Stomach (tissue), 9 donors: ENCODE data around the gene CTIF. TPM values are rescaled to one million over a fixed set of nuclear protein-coding genes. Genes with fewer than 3 reads are reported as not detected.

Experiments
- DNase-seq, 2 donors: peaks; one replicate each; pipeline versions ENCODE4 v3.0.0 to v3.0.0-alpha.2; 2013 to 2019
- H3K27ac ChIP-seq, 5 donors: fragments of 200-600 bp in 4 of 5; sonication (generic) in 4 of 5; one replicate each; pipeline ENCODE4 v1.5.1; 2013 to 2019; ENCODE audit warnings: mild to moderate bottlenecking in 1 of 5, moderate library complexity in 1 of 5
- H3K27me3 ChIP-seq, 3 donors: fragments of 200-600 bp; sonication (generic); one replicate each; pipeline ENCODE4 v1.5.1; 2017 to 2019; ENCODE audit warnings: mixed run types in 1 of 3
- H3K36me3 ChIP-seq, 4 donors: fragments of 200-600 bp; sonication (generic); 1 replicate in 3 of 4; 2 replicates in 1 of 4; pipeline ENCODE4 v1.5.1; 2016 to 2019
- H3K4me1 ChIP-seq, 4 donors: fragments of 200-600 bp; sonication (generic); one replicate each; pipeline ENCODE4 v1.5.1; 2016 to 2019
- H3K4me3 ChIP-seq, 4 donors: fragments of 200-600 bp; sonication (generic) in 3 of 4; one replicate each; pipeline ENCODE4 v1.5.1; 2016 to 2019; ENCODE audit warnings: mild to moderate bottlenecking in 1 of 4
- H3K9me3 ChIP-seq, 4 donors: fragments of 200-600 bp; sonication (generic); one replicate each; pipeline ENCODE4 v1.5.1; 2016 to 2019
- CTCF ChIP-seq, 7 experiments: fragments of 450-650 bp in 4 of 7; fragments of 200-600 bp in 3 of 7; sonication (generic) in 3 of 7; IDR thresholded peaks; one replicate each; pipeline ENCODE4 v1.5.1; 2016 to 2019; ENCODE audit warnings: antibody characterized with exemption in 7 of 7, control low read depth in 2 of 7, mild to moderate bottlenecking in 1 of 7
- EP300 ChIP-seq: sonication (generic); formaldehyde crosslinking; IDR thresholded peaks from one replicate; pipeline ENCODE4 v1.6.1; 2017; ENCODE audit warnings: antibody characterized with exemption
- POLR2A ChIP-seq, 4 donors: fragments of 450-650 bp; IDR thresholded peaks; one replicate each; pipeline ENCODE4 v1.6.1; 2016; ENCODE audit warnings: antibody characterized with exemption in 4 of 4, control low read depth in 2 of 4, mild to moderate bottlenecking in 1 of 4, moderate library complexity in 1 of 4
- POLR2AphosphoS5 ChIP-seq, 3 donors: sonication (generic); formaldehyde crosslinking; IDR thresholded peaks; one replicate each; pipeline ENCODE4 v1.6.1; 2016; ENCODE audit warnings: antibody characterized with exemption in 3 of 3
- WGBS, 5 donors: extraction: QIAGEN DNeasy Blood & Tissue Kit in 3 of 5; methylation state at CpG; one replicate each; pipeline versions ENCODE4 v1.1.5 to v1.1.7; 2013 to 2018; 5-methylcytosine and 5-hydroxymethylcytosine counted together
- intact Hi-C: fragments of 100-400 bp; cut with DNase I; formaldehyde crosslinking; loops from one replicate; pipeline ENCODE4 v1.15.1; 2023; ENCODE audit warnings: low total_unique reads
- polyA plus RNA-seq, 3 donors: library from polyadenylated mRNA; stranded (reverse); fragments of 200-250 nt; gene quantifications; one replicate each; pipeline ENCODE4 v1.2.3, GENCODE V29; 2013
- total RNA-seq, 5 donors: library from RNA; depleted of rRNA; stranded (reverse); fragments of >200 nt; gene quantifications; one replicate each; pipeline versions ENCODE4 v1.1.0 to v1.2.3, GENCODE V29; 2014 to 2016
- donor health status: healthy with polysubstance abuse.
- donor health status: Bipolar disorder and iron deficiency.
- donor health status: healthy.

CTIF gene
- total and polyA plus RNA-seq, 8 donors: 16.3 to 105 (median 30.3) TPM

- no peak overlapping the region for H3K4me3 ChIP-seq
- intact Hi-C loops: no loop called here
- no peaks in the 10 kb centered on the region for H3K27me3 ChIP-seq
- no peak for DNase-seq
- H3K9me3 ChIP-seq: no peaks in the 10 kb centered on the region
- 92 to 97% (median 96%) methylated on average over 6 of the region's 6 CpGs for WGBS, 5 donors
- peaks cover 0 to 29% (median 6%) of the 10 kb centered on the region in 4 donors for H3K36me3 ChIP-seq
- peaks cover 0 to 18% (median 11%) of the 10 kb centered on the region in 4 donors for H3K4me1 ChIP-seq
- no peak for TF ChIP-seq CTCF (IDR thresholded peaks at IDR 0.05)
- TF ChIP-seq EP300: no peak
- no peak for TF ChIP-seq POLR2A (IDR thresholded peaks at IDR 0.05)
- no peak for TF ChIP-seq POLR2AphosphoS5 (IDR thresholded peaks at IDR 0.05)
- peak overlapping the region in 1 of 5 donors; percentile 50 for H3K27ac ChIP-seq
Measured at GRCh38 chr18:48796491-48797205, 257.8 kb downstream of the CTIF start.

GRCh38 chr18:48797841-48798255, 259.0 kb downstream of the CTIF start:
- WGBS, 5 donors: 57 to 73% (median 63%) methylated on average over 9 of the region's 9 CpGs
- TF ChIP-seq CTCF (IDR thresholded peaks at IDR 0.05) (no peak), EP300 (no peak), POLR2A (IDR thresholded peaks at IDR 0.05) (no peak), POLR2AphosphoS5 (IDR thresholded peaks at IDR 0.05) (no peak)
- Histone ChIP-seq H3K36me3 (peaks cover 0 to 29% (median 6%) of the 10 kb centered on the region in 4 donors), H3K4me3 (no peak overlapping the region), H3K27ac (peak overlapping the region in 1 of 5 donors; percentile 50), H3K4me1 (peaks cover 0 to 29% (median 20%) of the 10 kb centered on the region in 4 donors), H3K27me3 (no peaks in the 10 kb centered on the region), H3K9me3 (no peaks in the 10 kb centered on the region)
- intact Hi-C loops: no loop called here
- no peak for DNase-seq

- TF ChIP-seq POLR2A (IDR thresholded peaks at IDR 0.05) (no peak), EP300 (no peak), CTCF (IDR thresholded peaks at IDR 0.05) (no peak), POLR2AphosphoS5 (IDR thresholded peaks at IDR 0.05) (no peak)
- no peaks in the 10 kb centered on the region for H3K27me3 ChIP-seq
- peaks cover 0 to 29% (median 20%) of the 10 kb centered on the region in 4 donors for H3K4me1 ChIP-seq
- peak in 1 of 2 donors; percentile 13 for DNase-seq
- intact Hi-C loops: no loop called here
- WGBS, 5 donors: 87 to 96% (median 94%) methylated on average over 7 to 17 of the region's 17 CpGs
- H3K4me3 ChIP-seq: no peak overlapping the region
- H3K36me3 ChIP-seq: peaks cover 2 to 29% (median 9%) of the 10 kb centered on the region in 4 donors
- no peaks in the 10 kb centered on the region for H3K9me3 ChIP-seq
- peak overlapping the region in 1 of 5 donors; percentile 36 for H3K27ac ChIP-seq
Measured at GRCh38 chr18:48798334-48799245, 259.8 kb downstream of the CTIF start.

GRCh38 chr18:48799724-48800315, 261.0 kb downstream of the CTIF start:
- no peak overlapping the region for H3K4me3 ChIP-seq
- no peaks in the 10 kb centered on the region for H3K27me3 ChIP-seq
- H3K27ac ChIP-seq: no peak overlapping the region
- peaks cover 2 to 25% (median 13%) of the 10 kb centered on the region in 4 donors for H3K36me3 ChIP-seq
- TF ChIP-seq EP300 (no peak), CTCF (IDR thresholded peaks at IDR 0.05) (no peak), POLR2A (IDR thresholded peaks at IDR 0.05) (no peak), POLR2AphosphoS5 (IDR thresholded peaks at IDR 0.05) (no peak)
- no peaks in the 10 kb centered on the region for H3K9me3 ChIP-seq
- intact Hi-C loops: no loop called here
- WGBS, 5 donors: 94 to 97% (median 95%) methylated on average over 8 of the region's 8 CpGs
- H3K4me1 ChIP-seq: peaks cover 0 to 29% (median 20%) of the 10 kb centered on the region in 4 donors
- peak in 1 of 2 donors; percentile 17 for DNase-seq
